ENCODE data around the gene TBXAS1.

GRCh38 chr7:139853506-139854123, 24.6 kb downstream of the TBXAS1 start:
- TF ChIP-seq CTCF (IDR thresholded peaks at IDR 0.05; ENCODE audit: insufficient read depth, low read length, poor library complexity, severe bottlenecking): no peak
- no peak for TF ChIP-seq EZH2phosphoT487 (conservative IDR thresholded peaks at IDR 0.05; ENCODE audit: low read length)
